GM12801 (cell line): ENCODE results near the gene ZNF212.

Experiments used
- CTCF ChIP-seq: IDR thresholded peaks from one replicate; pipeline ENCODE4 v1.5.1; 2011; ENCODE audit warnings: control low read depth; ENCODE audit not compliant: insufficient read length; ENCODE audit errors: extremely low read depth

The ZNF212 gene

GRCh38 chr7:149210551-149210950 is 28.9 kb upstream of the ZNF212 start:
- no peak for TF ChIP-seq CTCF

GRCh38 chr7:149214020-149214720 is 25.3 kb upstream of the ZNF212 start:
- TF ChIP-seq CTCF, result no peak

- no peak for TF ChIP-seq CTCF
Measured at GRCh38 chr7:149216402-149216801, 23.0 kb upstream of the ZNF212 start.

- TF ChIP-seq CTCF, result no peak
Measured at GRCh38 chr7:149217570-149217969, 21.9 kb upstream of the ZNF212 start.

- no peak for TF ChIP-seq CTCF
Measured at GRCh38 chr7:149218469-149219420, 20.7 kb upstream of the ZNF212 start.

- TF ChIP-seq CTCF, result no peak
Measured at GRCh38 chr7:149220534-149220933, 18.9 kb upstream of the ZNF212 start.

GRCh38 chr7:149223176-149223575 is 16.3 kb upstream of the ZNF212 start:
- TF ChIP-seq CTCF, result no peak
